ENCODE results near the gene TMEM52. TPM values are rescaled to one million over a fixed set of nuclear protein-coding genes. Genes with fewer than 3 reads are reported as not detected.
A peak's percentile ranks its signal among the peaks of the same experiment; 100 is the strongest.
"Not testable (repeated sequence)": the region's sequence is repeated elsewhere in the genome, so short reads cannot be mapped to it uniquely, and the experiment has no call there.

The TMEM52 gene
- total RNA-seq, 1 experiment from 2014 or later, result 6.4 TPM

DNA sequence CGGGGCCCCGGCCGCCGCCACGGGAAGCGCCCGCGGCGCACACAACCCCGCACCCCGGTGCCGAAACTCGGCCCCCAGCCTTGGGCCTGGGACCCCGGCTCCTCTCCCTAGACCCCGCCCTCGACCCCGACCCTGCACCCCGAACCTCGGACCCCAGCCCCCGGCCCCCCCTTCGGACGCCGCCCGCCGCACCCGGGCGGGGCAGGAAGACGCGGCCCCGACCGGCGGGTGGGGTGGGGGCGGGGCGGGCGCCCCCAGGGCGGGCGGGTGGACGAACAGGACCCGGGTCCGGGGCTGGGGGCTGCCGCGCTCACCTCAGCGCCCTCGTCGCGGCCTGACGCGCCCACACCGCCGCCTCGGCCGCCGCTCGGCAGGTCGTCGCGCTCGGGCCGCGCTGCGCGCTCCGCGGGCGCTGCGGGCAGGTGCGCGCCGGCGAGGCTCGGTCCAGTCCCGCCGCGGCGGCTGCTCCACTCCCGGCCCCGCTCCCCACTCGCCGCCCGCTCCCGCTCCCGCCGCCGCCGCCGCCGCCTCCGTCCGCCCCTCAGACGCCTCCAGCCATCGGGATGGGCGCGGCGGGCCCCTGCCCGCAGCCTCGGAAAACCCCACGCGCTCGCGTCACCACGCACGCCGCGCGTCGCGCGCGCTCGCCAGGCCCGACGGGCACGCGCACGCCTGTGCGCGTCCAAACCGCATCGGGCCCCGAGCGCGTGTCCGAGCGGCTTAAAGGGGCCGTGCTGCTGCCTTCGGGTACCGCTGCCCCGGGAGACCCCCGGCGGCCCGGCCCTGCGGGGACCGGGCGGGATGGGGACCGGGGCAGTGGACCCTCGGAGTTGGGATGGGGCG lies 28.4 kb downstream of the TMEM52 start, which contains the start of gene GNB1:
Gene GNB1 (minus strand): TSS at position 582 of the 843 bp plus-strand sequence. CDS start 65,634 bp downstream, outside the sequence.
- no peak for TF ChIP-seq CTCF (IDR thresholded peaks at IDR 0.05; ENCODE audit: insufficient read depth in 1 of 2, low read depth in 1 of 2, low read length in 1 of 2, severe bottlenecking in 1 of 2, unreplicated experiment in 1 of 2)
- no peaks in the 10 kb centered on the region for H3K9me3 ChIP-seq
- peak within 1 kb of the TSS; percentile 96 for H3K4me3 Mint-ChIP-seq (ENCODE audit: unreplicated experiment)
- peaks cover 6% of the 10 kb centered on the region for H3K4me1 Mint-ChIP-seq (ENCODE audit: low read depth, unreplicated experiment)
- H3K4me1 ChIP-seq, result peaks cover 43% of the 10 kb centered on the region
- H3K4me3 ChIP-seq (ENCODE audit: low read depth, low read length), result peak within 1 kb of the TSS; percentile 91
- H3K27ac Mint-ChIP-seq (ENCODE audit: unreplicated experiment), result peak within 1 kb of the TSS; percentile 85
- no peaks in the 10 kb centered on the region for H3K27me3 Mint-ChIP-seq (ENCODE audit: insufficient read depth, unreplicated experiment)
- ChIA-PET POLR2A (interaction anchor here (0.7 kb wide), 1 partner anchor 11 kb away, joined by 11 read pairs; no protein-coding TSS in a partner anchor), CTCF (interaction anchor here (1.0 kb wide), 1 partner anchor 18 kb away, joined by 4 read pairs; no protein-coding TSS in a partner anchor)
- no TSS peak for BruUV-seq (replicated peaks)
- no peaks in the 10 kb centered on the region for H3K27me3 ChIP-seq (replicated peaks; ENCODE audit: control insufficient read depth, insufficient read depth, low read length)
- DNase-seq, result peak; percentile 80 to 89
- peaks cover 30% of the 10 kb centered on the region for H3K36me3 Mint-ChIP-seq (ENCODE audit: insufficient read depth, unreplicated experiment)
- intact Hi-C loops (cut with micrococcal nuclease; ENCODE audit: unreplicated experiment), result loop anchor here (1.0 to 2.0 kb wide), 2 partner anchors 29 to 32 kb away; partner anchors contain the start of gene TMEM52
- H3K9me3 Mint-ChIP-seq (ENCODE audit: unreplicated experiment), result no peaks in the 10 kb centered on the region
- no peaks in the 10 kb centered on the region for H3K36me3 ChIP-seq (ENCODE audit: control insufficient read depth, insufficient read depth, low read length)

GRCh38 chr1:1889847-1890505 lies 29.1 kb downstream of the TMEM52 start:
- no peaks in the 10 kb centered on the region for H3K9me3 ChIP-seq
- POLR2A ChIA-PET, result no interaction called here
- H3K36me3 Mint-ChIP-seq (ENCODE audit: insufficient read depth, unreplicated experiment), result peaks cover 30% of the 10 kb centered on the region
- DNase-seq, result peak in 1 of 2 experiments; percentile 36
- H3K27me3 Mint-ChIP-seq (ENCODE audit: insufficient read depth, unreplicated experiment), result no peaks in the 10 kb centered on the region
- H3K4me3 ChIP-seq (ENCODE audit: low read depth, low read length), result peak overlapping the region; percentile 91
- intact Hi-C loops (cut with micrococcal nuclease; ENCODE audit: unreplicated experiment), result loop anchor here (2.0 kb wide), 1 partner anchor 31 kb away; no protein-coding TSS in a partner anchor
- peaks cover 35% of the 10 kb centered on the region for H3K4me1 ChIP-seq
- H3K27me3 ChIP-seq (replicated peaks; ENCODE audit: control insufficient read depth, insufficient read depth, low read length), result no peaks in the 10 kb centered on the region
- H3K9me3 Mint-ChIP-seq (ENCODE audit: unreplicated experiment), result no peaks in the 10 kb centered on the region
- H3K4me3 Mint-ChIP-seq (ENCODE audit: unreplicated experiment), result peak overlapping the region; percentile 70
- no TSS peak for BruUV-seq (replicated peaks)
- CTCF ChIA-PET, result interaction anchor here (0.7 kb wide), 1 partner anchor 8 kb away, joined by 3 read pairs; no protein-coding TSS in a partner anchor
- peaks cover 6% of the 10 kb centered on the region for H3K4me1 Mint-ChIP-seq (ENCODE audit: low read depth, unreplicated experiment)
- no peak for TF ChIP-seq CTCF (IDR thresholded peaks at IDR 0.05; ENCODE audit: insufficient read depth in 1 of 2, low read depth in 1 of 2, low read length in 1 of 2, severe bottlenecking in 1 of 2, unreplicated experiment in 1 of 2)
- no peak overlapping the region for H3K27ac Mint-ChIP-seq (ENCODE audit: unreplicated experiment)
- H3K36me3 ChIP-seq (ENCODE audit: control insufficient read depth, insufficient read depth, low read length), result no peaks in the 10 kb centered on the region

GRCh38 chr1:1889090-1889750 lies 29.9 kb downstream of the TMEM52 start:
- peaks cover 28% of the 10 kb centered on the region for H3K4me1 ChIP-seq
- H3K9me3 ChIP-seq, result no peaks in the 10 kb centered on the region
- no peaks in the 10 kb centered on the region for H3K27me3 ChIP-seq (replicated peaks; ENCODE audit: control insufficient read depth, insufficient read depth, low read length)
- Mint-ChIP-seq H3K27me3 (ENCODE audit: insufficient read depth, unreplicated experiment) (no peaks in the 10 kb centered on the region), H3K27ac (ENCODE audit: unreplicated experiment) (no peak overlapping the region), H3K9me3 (ENCODE audit: unreplicated experiment) (no peaks in the 10 kb centered on the region), H3K4me3 (ENCODE audit: unreplicated experiment) (peak overlapping the region; percentile 70), H3K36me3 (ENCODE audit: insufficient read depth, unreplicated experiment) (peaks cover 25% of the 10 kb centered on the region), H3K4me1 (ENCODE audit: low read depth, unreplicated experiment) (peaks cover 6% of the 10 kb centered on the region)
- H3K36me3 ChIP-seq (ENCODE audit: control insufficient read depth, insufficient read depth, low read length), result no peaks in the 10 kb centered on the region
- ChIA-PET CTCF (interaction anchor here (0.7 kb wide), 1 partner anchor 9 kb away, joined by 3 read pairs; no protein-coding TSS in a partner anchor), POLR2A (no interaction called here)
- no peak for TF ChIP-seq CTCF (IDR thresholded peaks at IDR 0.05; ENCODE audit: insufficient read depth in 1 of 2, low read depth in 1 of 2, low read length in 1 of 2, severe bottlenecking in 1 of 2, unreplicated experiment in 1 of 2)
- intact Hi-C loops (cut with micrococcal nuclease; ENCODE audit: unreplicated experiment), result no loop called here
- TSS peak; percentile 55 for BruUV-seq (replicated peaks)
- peak overlapping the region; percentile 91 for H3K4me3 ChIP-seq (ENCODE audit: low read depth, low read length)
- DNase-seq, result no peak

- H3K9me3 ChIP-seq; BruUV-seq (replicated peaks); H3K4me3 Mint-ChIP-seq (ENCODE audit: unreplicated experiment); H3K4me3 ChIP-seq (ENCODE audit: low read depth, low read length); H3K36me3 ChIP-seq (ENCODE audit: control insufficient read depth, insufficient read depth, low read length); H3K27me3 ChIP-seq (replicated peaks; ENCODE audit: control insufficient read depth, insufficient read depth, low read length); intact Hi-C loops (cut with micrococcal nuclease; ENCODE audit: unreplicated experiment); DNase-seq; H3K27me3 Mint-ChIP-seq (ENCODE audit: insufficient read depth, unreplicated experiment); H3K9me3 Mint-ChIP-seq (ENCODE audit: unreplicated experiment); POLR2A ChIA-PET; H3K27ac Mint-ChIP-seq (ENCODE audit: unreplicated experiment): not testable (repeated sequence)
- H3K4me1 ChIP-seq, result peaks cover 18% of the 10 kb centered on the region
- Mint-ChIP-seq H3K36me3 (ENCODE audit: insufficient read depth, unreplicated experiment) (peaks cover 52% of the 10 kb centered on the region), H3K4me1 (ENCODE audit: low read depth, unreplicated experiment) (peaks cover 28% of the 10 kb centered on the region)
- CTCF ChIA-PET, result interaction anchor here (1.2 kb wide), 1 partner anchor 25 kb away, joined by 3 read pairs; no protein-coding TSS in a partner anchor
Measured at GRCh38 chr1:1883890-1884289, 35.2 kb downstream of the TMEM52 start.

All from Caco-2 (cell line).